HPDE6-E6E7 (cell line): ENCODE data around the gene MRM2.

ENCODE experiments used
- DNase-seq: peaks from one replicate; pipeline ENCODE4 v3.0.0; 2011; ENCODE audit warnings: missing footprints; ENCODE audit errors: extremely low spot score

The MRM2 gene

GRCh38 chr7:2222516-2222915 lies 19.5 kb downstream of the MRM2 start:
- no peak for DNase-seq

- DNase-seq = no peak
Observed at GRCh38 chr7:2220954-2221353, 21.1 kb downstream of the MRM2 start.

- no peak for DNase-seq
Observed at GRCh38 chr7:2220506-2220905, 21.5 kb downstream of the MRM2 start.

- no peak for DNase-seq
Observed at GRCh38 chr7:2220030-2220429, 22.0 kb downstream of the MRM2 start.

GRCh38 chr7:2219606-2220005 lies 22.4 kb downstream of the MRM2 start:
- DNase-seq = no peak

- DNase-seq = no peak
Observed at GRCh38 chr7:2219136-2219535, 22.9 kb downstream of the MRM2 start.

GRCh38 chr7:2218444-2218785 lies 23.6 kb downstream of the MRM2 start:
- DNase-seq = no peak

- DNase-seq = no peak
Observed at GRCh38 chr7:2217716-2218443, 24.1 kb downstream of the MRM2 start.

GRCh38 chr7:2217206-2217605 lies 24.8 kb downstream of the MRM2 start:
- DNase-seq = no peak

GRCh38 chr7:2215851-2216250 lies 26.2 kb downstream of the MRM2 start:
- DNase-seq = no peak

- DNase-seq = no peak
Observed at GRCh38 chr7:2214636-2215035, 27.4 kb downstream of the MRM2 start.

GRCh38 chr7:2213551-2214215 lies 28.3 kb downstream of the MRM2 start:
- no peak for DNase-seq

- no peak for DNase-seq
Observed at GRCh38 chr7:2212906-2213305, 29.1 kb downstream of the MRM2 start.

- no peak for DNase-seq
Observed at GRCh38 chr7:2211926-2212325, 30.1 kb downstream of the MRM2 start.

- DNase-seq = no peak
Observed at GRCh38 chr7:2211259-2211880, 30.6 kb downstream of the MRM2 start.

GRCh38 chr7:2210551-2211258 lies 31.3 kb downstream of the MRM2 start:
- no peak for DNase-seq

GRCh38 chr7:2209961-2210323 lies 32.1 kb downstream of the MRM2 start:
- no peak for DNase-seq

- DNase-seq = no peak
Observed at GRCh38 chr7:2209146-2209960, 32.7 kb downstream of the MRM2 start.

GRCh38 chr7:2208712-2209111 lies 33.3 kb downstream of the MRM2 start:
- DNase-seq = no peak

GRCh38 chr7:2205036-2205780 lies 36.8 kb downstream of the MRM2 start:
- no peak for DNase-seq

GRCh38 chr7:2204446-2204845 lies 37.6 kb downstream of the MRM2 start:
- no peak for DNase-seq
